Breast epithelium (tissue), 4 donors: ENCODE results near the gene SDK2. TPM values are rescaled to one million over a fixed set of nuclear protein-coding genes. Genes with fewer than 3 reads are reported as not detected.

Source experiments
- DNase-seq, 2 donors: peaks; one replicate each; pipeline ENCODE4 v3.0.0-alpha.2; 2019; ENCODE audit warnings: low spot score in 2 of 2
- H3K27ac ChIP-seq, 2 donors: fragments of 200-600 bp; sonication (generic) in 1 of 2; one replicate each; pipeline ENCODE4 v1.5.1; 2016 to 2019; ENCODE audit warnings: mild to moderate bottlenecking in 1 of 2
- H3K27me3 ChIP-seq, 2 donors: fragments of 200-600 bp; sonication (generic) in 1 of 2; one replicate each; pipeline versions ENCODE4 v1.5.1 to v1.6.0; 2017 to 2019; ENCODE audit warnings: control low read depth in 1 of 2, mild to moderate bottlenecking in 1 of 2
- H3K36me3 ChIP-seq: fragments of 200-600 bp; one replicate; pipeline ENCODE4 v1.5.1; 2019
- H3K4me1 ChIP-seq, 2 donors: fragments of 200-600 bp; sonication (generic); one replicate each; pipeline ENCODE4 v1.5.1; 2016 to 2019; ENCODE audit warnings: control low read depth in 1 of 2
- H3K4me3 ChIP-seq, 3 donors: fragments of 200-600 bp; sonication (generic); 1 replicate in 2 of 3; 2 replicates in 1 of 3; pipeline ENCODE4 v1.5.1; 2016 to 2019; ENCODE audit warnings: mild to moderate bottlenecking in 3 of 3, moderate library complexity in 2 of 3
- H3K9me3 ChIP-seq, 2 donors: fragments of 200-600 bp; sonication (generic) in 1 of 2; one replicate each; pipeline ENCODE4 v1.5.1; 2016 to 2019; ENCODE audit warnings: control low read depth in 1 of 2
- CTCF ChIP-seq, 3 donors: fragments of 450-650 bp; IDR thresholded peaks; one replicate each; pipeline ENCODE4 v1.5.1; 2016 to 2017; ENCODE audit warnings: antibody characterized with exemption in 3 of 3, mild to moderate bottlenecking in 3 of 3, moderate library complexity in 3 of 3
- POLR2A ChIP-seq: fragments of 450-650 bp; IDR thresholded peaks from one replicate; pipeline ENCODE4 v1.6.1; 2016; ENCODE audit warnings: antibody characterized with exemption, mild to moderate bottlenecking, moderate library complexity
- POLR2AphosphoS5 ChIP-seq, 3 donors: sonication (generic); formaldehyde crosslinking; IDR thresholded peaks; one replicate each; pipeline ENCODE4 v1.6.1; 2017; ENCODE audit warnings: antibody characterized with exemption in 3 of 3
- intact Hi-C: fragments of 100-400 bp; cut with DNase I; formaldehyde crosslinking; loops from one replicate; pipeline ENCODE4 v1.15.1; 2023; ENCODE audit warnings: low total_unique reads
- total RNA-seq, 3 donors: library from RNA; depleted of rRNA; stranded (reverse); fragments of >200 nt; gene quantifications; one replicate each; pipeline ENCODE4 v1.1.0, GENCODE V29; 2016

SDK2 gene
- total RNA-seq, 3 donors from 2014 or later = 0.16 to 2.9 (median 2.6) TPM

- H3K27ac ChIP-seq = no peak overlapping the region
- intact Hi-C loops = no loop called here
- TF ChIP-seq POLR2A = no peak
- no peak overlapping the region for H3K4me3 ChIP-seq
- H3K4me1 ChIP-seq = no peaks in the 10 kb centered on the region
- no peaks in the 10 kb centered on the region for H3K9me3 ChIP-seq
- DNase-seq = no peak
- H3K27me3 ChIP-seq = no peaks in the 10 kb centered on the region
- no peaks in the 10 kb centered on the region for H3K36me3 ChIP-seq
Measured at GRCh38 chr17:73522696-73523095, 121.5 kb downstream of the SDK2 start.

GRCh38 chr17:73522107-73522506, 122.1 kb downstream of the SDK2 start:
- TF ChIP-seq CTCF (IDR thresholded peaks at IDR 0.05) (no peak), POLR2A (no peak), POLR2AphosphoS5 (IDR thresholded peaks at IDR 0.05) (no peak)
- no peak for DNase-seq
- Histone ChIP-seq H3K27me3 (no peaks in the 10 kb centered on the region), H3K27ac (no peak overlapping the region), H3K4me3 (no peak overlapping the region), H3K36me3 (no peaks in the 10 kb centered on the region), H3K9me3 (no peaks in the 10 kb centered on the region), H3K4me1 (no peaks in the 10 kb centered on the region)
- intact Hi-C loops = no loop called here

- Histone ChIP-seq H3K27me3 (no peaks in the 10 kb centered on the region), H3K9me3 (no peaks in the 10 kb centered on the region), H3K27ac (no peak overlapping the region), H3K4me3 (no peak overlapping the region), H3K36me3 (no peaks in the 10 kb centered on the region), H3K4me1 (no peaks in the 10 kb centered on the region)
- DNase-seq = no peak
- intact Hi-C loops = no loop called here
- TF ChIP-seq POLR2A = no peak
- TF ChIP-seq CTCF (IDR thresholded peaks at IDR 0.05) = no peak
- no peak for TF ChIP-seq POLR2AphosphoS5 (IDR thresholded peaks at IDR 0.05)
Measured at GRCh38 chr17:73521376-73521775, 122.9 kb downstream of the SDK2 start.

DNA sequence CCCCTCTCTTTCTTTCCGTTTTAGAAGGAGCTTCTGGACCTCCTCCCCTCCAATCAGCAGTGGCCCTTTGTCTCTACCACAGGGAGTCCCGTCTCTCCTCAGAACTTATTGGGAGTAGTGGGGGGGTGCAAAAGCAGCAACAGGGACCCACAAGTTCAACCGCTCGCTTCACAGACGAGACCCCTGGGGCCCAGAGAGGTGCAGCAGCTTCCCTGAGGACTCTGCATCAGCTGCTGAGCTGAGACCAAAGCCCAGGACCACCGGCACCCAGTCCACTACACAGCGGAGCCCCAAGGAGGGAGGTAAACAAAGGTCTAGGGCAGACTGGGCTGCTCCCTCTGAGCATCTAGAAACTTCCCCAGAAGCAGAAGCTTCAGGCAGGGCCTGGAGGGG, 123.9 kb downstream of the SDK2 start:
- DNase-seq = no peak
- Histone ChIP-seq H3K9me3 (no peaks in the 10 kb centered on the region), H3K27me3 (no peaks in the 10 kb centered on the region), H3K4me3 (no peak overlapping the region), H3K4me1 (no peaks in the 10 kb centered on the region), H3K27ac (no peak overlapping the region), H3K36me3 (no peaks in the 10 kb centered on the region)
- intact Hi-C loops = no loop called here
- TF ChIP-seq POLR2AphosphoS5 (IDR thresholded peaks at IDR 0.05) (no peak), POLR2A (no peak), CTCF (IDR thresholded peaks at IDR 0.05) (no peak)

DNA sequence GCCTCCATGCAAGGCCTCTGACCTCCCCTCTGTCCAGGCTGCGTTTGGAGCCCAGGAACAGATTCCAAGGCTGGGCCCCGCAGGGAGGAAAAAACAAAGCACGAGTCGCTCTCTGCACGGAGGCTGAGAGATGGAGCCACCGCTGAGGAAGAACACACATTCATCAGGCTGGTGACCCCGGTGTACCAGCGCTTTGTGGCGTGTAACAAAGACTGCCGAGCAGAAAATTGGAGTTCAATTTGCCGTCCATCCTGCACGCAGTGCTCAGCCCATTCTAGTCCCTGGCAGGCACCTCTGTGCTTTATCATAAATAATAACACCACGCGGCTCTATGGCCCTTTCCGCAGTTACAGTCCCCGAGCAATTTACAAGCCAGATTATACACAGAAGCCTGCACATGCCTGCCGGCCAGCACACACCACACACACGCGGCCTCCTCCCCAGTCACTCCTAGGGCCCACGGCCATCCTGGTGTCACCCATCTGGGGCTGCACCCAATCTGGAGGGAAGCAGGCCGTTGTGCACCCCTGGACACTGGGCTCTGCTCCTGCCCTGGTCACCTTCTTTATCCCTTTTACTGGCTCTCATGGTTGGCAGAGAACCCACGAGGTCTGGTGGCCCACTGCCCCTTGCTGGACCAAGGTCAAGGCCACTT, 124.4 kb downstream of the SDK2 start:
- intact Hi-C loops = no loop called here
- TF ChIP-seq POLR2AphosphoS5 (IDR thresholded peaks at IDR 0.05) (no peak), CTCF (IDR thresholded peaks at IDR 0.05) (no peak), POLR2A (no peak)
- no peaks in the 10 kb centered on the region for H3K4me1 ChIP-seq
- no peaks in the 10 kb centered on the region for H3K36me3 ChIP-seq
- DNase-seq = no peak
- H3K9me3 ChIP-seq = no peaks in the 10 kb centered on the region
- no peak overlapping the region for H3K27ac ChIP-seq
- no peak overlapping the region for H3K4me3 ChIP-seq
- H3K27me3 ChIP-seq = no peaks in the 10 kb centered on the region

DNA sequence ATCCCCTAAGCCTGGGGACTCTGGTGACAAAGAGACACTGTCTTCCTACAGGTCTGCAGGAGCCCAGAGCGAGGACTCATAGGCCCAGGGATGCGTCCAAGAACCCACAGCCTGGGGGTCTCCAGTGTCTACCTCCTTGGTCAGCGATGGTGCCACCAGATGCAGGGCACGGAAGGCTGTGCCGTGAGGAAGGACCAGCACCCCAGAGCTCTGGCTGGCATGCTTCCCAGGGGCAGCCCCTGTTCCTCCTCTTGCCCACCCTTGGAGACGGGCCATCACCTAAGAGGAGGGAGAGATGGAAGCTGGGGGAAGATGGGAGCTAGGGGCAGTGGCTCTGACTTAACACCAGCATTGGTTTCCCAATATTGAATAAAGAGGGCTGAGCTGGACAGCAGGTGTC, 125.2 kb downstream of the SDK2 start:
- no peak overlapping the region for H3K27ac ChIP-seq
- intact Hi-C loops = no loop called here
- DNase-seq = no peak
- H3K27me3 ChIP-seq = no peaks in the 10 kb centered on the region
- H3K4me1 ChIP-seq = no peaks in the 10 kb centered on the region
- TF ChIP-seq POLR2A (no peak), POLR2AphosphoS5 (IDR thresholded peaks at IDR 0.05) (no peak), CTCF (IDR thresholded peaks at IDR 0.05) (no peak)
- H3K4me3 ChIP-seq = no peak overlapping the region
- H3K36me3 ChIP-seq = no peaks in the 10 kb centered on the region
- no peaks in the 10 kb centered on the region for H3K9me3 ChIP-seq
